Epithelial cell of esophagus (primary cell): ENCODE data around the gene RAD51B.
A peak's percentile ranks its signal among the peaks of the same experiment; 100 is the strongest.

Experiments used
- DNase-seq: peaks from one replicate; pipeline ENCODE4 v3.0.0; 2010; ENCODE audit warnings: low read depth
- H3K4me3 ChIP-seq: 2 replicates; pipeline ENCODE4 v1.5.1; 2011; ENCODE audit warnings: mild to moderate bottlenecking, low read length, control low read depth
- TF ChIP-seq, protein P1 (sequence below): IDR thresholded peaks from 2 replicates; pipeline ENCODE4 v1.5.1; 2011; ENCODE audit warnings: low read depth, mild to moderate bottlenecking, low read length, control low read depth, inconsistent platforms; ENCODE audit not compliant: insufficient read depth; ENCODE audit errors: missing control alignments

RAD51B gene

GRCh38 chr14:68692216-68692615 lies 872.6 kb downstream of the RAD51B start:
- H3K4me3 ChIP-seq: no peak overlapping the region
- no peak for DNase-seq
- TF ChIP-seq, protein P1, sequence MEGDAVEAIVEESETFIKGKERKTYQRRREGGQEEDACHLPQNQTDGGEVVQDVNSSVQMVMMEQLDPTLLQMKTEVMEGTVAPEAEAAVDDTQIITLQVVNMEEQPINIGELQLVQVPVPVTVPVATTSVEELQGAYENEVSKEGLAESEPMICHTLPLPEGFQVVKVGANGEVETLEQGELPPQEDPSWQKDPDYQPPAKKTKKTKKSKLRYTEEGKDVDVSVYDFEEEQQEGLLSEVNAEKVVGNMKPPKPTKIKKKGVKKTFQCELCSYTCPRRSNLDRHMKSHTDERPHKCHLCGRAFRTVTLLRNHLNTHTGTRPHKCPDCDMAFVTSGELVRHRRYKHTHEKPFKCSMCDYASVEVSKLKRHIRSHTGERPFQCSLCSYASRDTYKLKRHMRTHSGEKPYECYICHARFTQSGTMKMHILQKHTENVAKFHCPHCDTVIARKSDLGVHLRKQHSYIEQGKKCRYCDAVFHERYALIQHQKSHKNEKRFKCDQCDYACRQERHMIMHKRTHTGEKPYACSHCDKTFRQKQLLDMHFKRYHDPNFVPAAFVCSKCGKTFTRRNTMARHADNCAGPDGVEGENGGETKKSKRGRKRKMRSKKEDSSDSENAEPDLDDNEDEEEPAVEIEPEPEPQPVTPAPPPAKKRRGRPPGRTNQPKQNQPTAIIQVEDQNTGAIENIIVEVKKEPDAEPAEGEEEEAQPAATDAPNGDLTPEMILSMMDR: no peak

- no peak overlapping the region for H3K4me3 ChIP-seq
- TF ChIP-seq, protein P1: no peak
- DNase-seq: peak; percentile 56
These were observed 873.6 kb downstream of the RAD51B start for GRCh38 chr14:68692916-68693771.

- no peak overlapping the region for H3K4me3 ChIP-seq
- TF ChIP-seq, protein P1: no peak
- DNase-seq: no peak
These were observed 874.3 kb downstream of the RAD51B start for GRCh38 chr14:68693926-68694325.

- TF ChIP-seq, protein P1: no peak
- DNase-seq: no peak
- H3K4me3 ChIP-seq: no peak overlapping the region
These were observed 875.1 kb downstream of the RAD51B start for GRCh38 chr14:68694516-68695235.

- peak; percentile 99 for DNase-seq
- TF ChIP-seq, protein P1: no peak
- H3K4me3 ChIP-seq: no peak overlapping the region
These were observed 875.8 kb downstream of the RAD51B start for GRCh38 chr14:68695326-68695768.

DNA sequence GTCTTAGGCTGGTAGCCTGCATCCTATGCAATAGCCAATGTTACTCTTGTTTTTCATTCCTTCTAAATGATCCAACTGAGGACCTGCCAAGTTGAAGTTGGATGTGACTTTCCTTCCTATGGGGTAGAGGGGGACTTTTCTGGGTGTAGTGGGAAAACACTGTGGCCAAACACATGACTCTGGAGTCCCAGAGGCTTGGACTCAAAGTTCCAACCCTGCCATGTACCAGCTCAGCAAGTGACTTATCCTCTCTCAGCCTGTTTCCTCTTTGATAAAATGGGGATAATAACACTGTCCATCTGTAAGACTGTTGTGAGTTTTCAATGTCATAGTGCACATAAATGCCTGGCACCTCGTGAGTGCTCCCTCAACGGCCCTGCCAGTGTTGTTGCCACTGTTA lies 876.3 kb downstream of the RAD51B start:
- no peak for DNase-seq
- no peak overlapping the region for H3K4me3 ChIP-seq

More for the DNA sequence above, 876.3 kb downstream of the RAD51B start:
- TF ChIP-seq, protein P1: no peak
